ENCODE results near the gene WDR17.

GRCh38 chr4:176053785-176054184, 11.9 kb upstream of the WDR17 start:
- TF ChIP-seq POLR2A (IDR thresholded peaks at IDR 0.05) (no peak), CTCF (IDR thresholded peaks at IDR 0.05) (no peak)
